Measurements from ENCODE around the gene PASK. TPM values are rescaled to one million over a fixed set of nuclear protein-coding genes. Genes with fewer than 3 reads are reported as not detected.

Gene PASK
- total RNA-seq, 4 donors from 2014 or later = 0.10 to 0.36 (median 0.28) TPM

GRCh38 chr2:241063093-241063551, 86.2 kb downstream of the PASK start:
- H3K4me3 ChIP-seq = no peak overlapping the region
- DNase-seq (no peak), ATAC-seq (no peak)
- H3K9me3 ChIP-seq = no peaks in the 10 kb centered on the region
- H3K4me1 ChIP-seq = no peaks in the 10 kb centered on the region
- H3K36me3 ChIP-seq = peaks cover 0 to 27% of the 10 kb centered on the region in 2 donors
- no peaks in the 10 kb centered on the region for H3K27me3 ChIP-seq
- no peak overlapping the region for H3K27ac ChIP-seq
- in situ Hi-C loops (cut with MboI; ENCODE audit: low sequenced_read_pairs in 4 of 4) = no loop called here
- intact Hi-C loops (cut with DNase I; ENCODE audit: low total_unique reads) = no loop called here
- TF ChIP-seq, protein P1, sequence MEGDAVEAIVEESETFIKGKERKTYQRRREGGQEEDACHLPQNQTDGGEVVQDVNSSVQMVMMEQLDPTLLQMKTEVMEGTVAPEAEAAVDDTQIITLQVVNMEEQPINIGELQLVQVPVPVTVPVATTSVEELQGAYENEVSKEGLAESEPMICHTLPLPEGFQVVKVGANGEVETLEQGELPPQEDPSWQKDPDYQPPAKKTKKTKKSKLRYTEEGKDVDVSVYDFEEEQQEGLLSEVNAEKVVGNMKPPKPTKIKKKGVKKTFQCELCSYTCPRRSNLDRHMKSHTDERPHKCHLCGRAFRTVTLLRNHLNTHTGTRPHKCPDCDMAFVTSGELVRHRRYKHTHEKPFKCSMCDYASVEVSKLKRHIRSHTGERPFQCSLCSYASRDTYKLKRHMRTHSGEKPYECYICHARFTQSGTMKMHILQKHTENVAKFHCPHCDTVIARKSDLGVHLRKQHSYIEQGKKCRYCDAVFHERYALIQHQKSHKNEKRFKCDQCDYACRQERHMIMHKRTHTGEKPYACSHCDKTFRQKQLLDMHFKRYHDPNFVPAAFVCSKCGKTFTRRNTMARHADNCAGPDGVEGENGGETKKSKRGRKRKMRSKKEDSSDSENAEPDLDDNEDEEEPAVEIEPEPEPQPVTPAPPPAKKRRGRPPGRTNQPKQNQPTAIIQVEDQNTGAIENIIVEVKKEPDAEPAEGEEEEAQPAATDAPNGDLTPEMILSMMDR (IDR thresholded peaks at IDR 0.05 in 4 of 5, conservative IDR thresholded peaks at IDR 0.05 in 1 of 5) = no peak
- no peak for TF ChIP-seq POLR2A (IDR thresholded peaks at IDR 0.05)

DNA sequence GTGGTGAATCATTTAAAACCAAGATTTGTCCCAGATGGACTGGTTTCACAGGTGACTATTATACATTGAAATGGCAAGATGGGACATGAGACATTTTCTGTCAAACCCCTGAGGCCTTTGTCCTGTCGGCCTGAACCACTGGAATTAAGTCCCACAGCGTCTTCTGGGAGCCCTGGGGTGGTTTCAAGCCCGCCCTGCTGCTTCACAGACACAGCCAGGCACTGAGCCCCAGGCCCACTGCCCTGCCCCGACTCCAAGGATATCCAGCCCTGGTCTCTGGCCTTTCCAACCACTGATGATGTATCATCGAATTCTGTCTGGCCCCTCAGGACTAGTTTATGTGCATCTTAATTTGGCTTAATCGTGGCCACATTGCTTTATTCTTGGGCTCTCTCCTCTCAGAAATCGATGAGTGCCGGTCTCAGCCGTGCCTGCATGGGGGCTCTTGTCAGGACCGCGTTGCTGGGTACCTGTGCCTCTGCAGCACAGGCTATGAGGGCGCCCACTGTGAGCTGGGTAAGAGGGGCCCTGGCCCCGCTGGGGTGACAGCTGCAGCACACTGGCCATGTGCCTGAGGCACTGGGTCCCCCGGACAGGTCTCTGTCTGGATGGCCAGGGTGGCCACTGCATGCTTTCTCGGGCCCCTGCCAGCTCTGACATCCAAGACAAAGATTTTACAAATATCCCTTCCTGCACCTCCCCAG, 86.7 kb downstream of the PASK start:
- Histone ChIP-seq H3K9me3 (no peaks in the 10 kb centered on the region), H3K4me1 (no peaks in the 10 kb centered on the region), H3K36me3 (peaks cover 0 to 22% of the 10 kb centered on the region in 2 donors), H3K27me3 (no peaks in the 10 kb centered on the region), H3K4me3 (no peak overlapping the region), H3K27ac (no peak overlapping the region)
- DNase-seq = no peak
- in situ Hi-C loops (cut with MboI; ENCODE audit: low sequenced_read_pairs in 4 of 4) = no loop called here
- ATAC-seq = no peak
- TF ChIP-seq POLR2A (IDR thresholded peaks at IDR 0.05) = no peak
- TF ChIP-seq, protein P1 (IDR thresholded peaks at IDR 0.05 in 4 of 5, conservative IDR thresholded peaks at IDR 0.05 in 1 of 5) = no peak
- intact Hi-C loops (cut with DNase I; ENCODE audit: low total_unique reads) = no loop called here

DNA sequence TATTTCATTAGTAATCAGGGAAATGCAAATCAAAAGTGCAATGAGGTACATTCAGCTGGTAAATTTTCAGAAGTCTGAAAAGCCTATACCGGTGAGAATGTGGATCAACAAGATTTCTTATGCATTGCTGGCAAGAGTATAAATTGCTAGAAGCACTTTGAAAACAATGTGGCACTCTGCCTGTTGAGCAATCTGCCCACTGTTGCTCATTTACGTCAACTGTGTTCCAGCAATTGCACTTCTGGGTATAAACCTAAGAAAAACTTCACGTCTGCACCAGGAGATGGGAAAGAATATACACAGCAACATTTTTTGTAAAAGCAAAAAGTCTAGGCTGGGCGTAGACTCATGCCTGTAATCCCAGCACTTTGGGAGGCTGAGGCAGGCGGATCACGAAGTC, 88.0 kb downstream of the PASK start:
- Histone ChIP-seq H3K4me1 (no peaks in the 10 kb centered on the region), H3K4me3 (no peak overlapping the region), H3K36me3 (peaks cover 0 to 10% of the 10 kb centered on the region in 2 donors), H3K9me3 (no peaks in the 10 kb centered on the region), H3K27me3 (no peaks in the 10 kb centered on the region), H3K27ac (no peak overlapping the region)
- intact Hi-C loops (cut with DNase I; ENCODE audit: low total_unique reads) (no loop called here), in situ Hi-C loops (cut with MboI; ENCODE audit: low sequenced_read_pairs in 4 of 4) (no loop called here)
- no peak for TF ChIP-seq POLR2A (IDR thresholded peaks at IDR 0.05)
- TF ChIP-seq, protein P1 (IDR thresholded peaks at IDR 0.05 in 4 of 5, conservative IDR thresholded peaks at IDR 0.05 in 1 of 5) = no peak
- no peak for DNase-seq
- ATAC-seq = no peak

Other genes with a start within 250 kb of the PASK start
- under 1 TPM in 1 of 4 donors, not detected in 3; 0.07 TPM for gene CROCC2, start 243.1 kb downstream of the PASK start, total RNA-seq
- gene SNED1, start 150.9 kb downstream of the PASK start, total RNA-seq = 10 to 100 TPM; 16.4 to 56.2 (median 43.5) TPM
- 10 to 100 TPM; 21.8 to 49.3 (median 37.0) TPM for gene MTERF4, start 47.2 kb downstream of the PASK start, total RNA-seq
- gene PPP1R7, start 995 bp upstream of the PASK start, total RNA-seq = 10 to 100 TPM; 58.6 to 87.8 (median 67.2) TPM
- gene ANO7, start 39.2 kb upstream of the PASK start, total RNA-seq = under 1 TPM; 0.10 to 0.62 (median 0.24) TPM
- 100 to 1,000 TPM; 383 to 486 (median 444) TPM for gene HDLBP, start 166.2 kb upstream of the PASK start, total RNA-seq
- 100 to 1,000 TPM in 2 of 4 donors, 10 to 100 TPM in 2; 81.3 to 130 (median 99.3) TPM for gene SEPTIN2, start 166.5 kb upstream of the PASK start, total RNA-seq
- 10 to 100 TPM; 10.7 to 20.1 (median 13.6) TPM for gene FARP2, start 206.8 kb upstream of the PASK start, total RNA-seq

Data from gastrocnemius medialis (tissue), 4 donors.